ENCODE data around the gene NFAT5. TPM values are rescaled to one million over a fixed set of nuclear protein-coding genes. Genes with fewer than 3 reads are reported as not detected.

The NFAT5 gene
- total and polyA plus RNA-seq, 9 donors = 8.2 to 47.9 (median 37.0) TPM

DNA sequence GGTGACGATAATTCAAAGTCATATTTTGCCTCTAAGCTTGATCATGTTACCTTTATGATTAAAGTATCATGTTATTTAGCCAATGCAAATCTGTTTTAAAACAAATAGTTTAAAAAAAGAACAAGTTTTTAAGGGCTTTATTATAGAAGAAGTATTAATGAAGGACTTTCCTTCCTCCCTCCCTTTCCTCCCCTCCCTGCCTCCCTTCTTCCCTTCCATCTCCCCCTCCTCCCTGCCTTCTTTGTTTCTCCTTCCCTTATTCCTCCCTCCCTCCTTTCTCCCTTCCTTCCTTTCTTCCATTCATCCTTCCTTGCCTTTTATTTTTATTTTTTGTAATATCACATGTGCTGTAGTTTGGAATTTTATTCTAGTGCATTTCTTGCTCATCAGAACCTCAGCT is 134.1 kb downstream of the NFAT5 start:
- 89 to 98% (median 97%) methylated on average over 1 of the region's 1 CpG for WGBS, 3 donors
- TF ChIP-seq EP300 (IDR thresholded peaks at IDR 0.05) = no peak
- no peak for TF ChIP-seq POLR2A (IDR thresholded peaks at IDR 0.05)
- TF ChIP-seq, protein P1, sequence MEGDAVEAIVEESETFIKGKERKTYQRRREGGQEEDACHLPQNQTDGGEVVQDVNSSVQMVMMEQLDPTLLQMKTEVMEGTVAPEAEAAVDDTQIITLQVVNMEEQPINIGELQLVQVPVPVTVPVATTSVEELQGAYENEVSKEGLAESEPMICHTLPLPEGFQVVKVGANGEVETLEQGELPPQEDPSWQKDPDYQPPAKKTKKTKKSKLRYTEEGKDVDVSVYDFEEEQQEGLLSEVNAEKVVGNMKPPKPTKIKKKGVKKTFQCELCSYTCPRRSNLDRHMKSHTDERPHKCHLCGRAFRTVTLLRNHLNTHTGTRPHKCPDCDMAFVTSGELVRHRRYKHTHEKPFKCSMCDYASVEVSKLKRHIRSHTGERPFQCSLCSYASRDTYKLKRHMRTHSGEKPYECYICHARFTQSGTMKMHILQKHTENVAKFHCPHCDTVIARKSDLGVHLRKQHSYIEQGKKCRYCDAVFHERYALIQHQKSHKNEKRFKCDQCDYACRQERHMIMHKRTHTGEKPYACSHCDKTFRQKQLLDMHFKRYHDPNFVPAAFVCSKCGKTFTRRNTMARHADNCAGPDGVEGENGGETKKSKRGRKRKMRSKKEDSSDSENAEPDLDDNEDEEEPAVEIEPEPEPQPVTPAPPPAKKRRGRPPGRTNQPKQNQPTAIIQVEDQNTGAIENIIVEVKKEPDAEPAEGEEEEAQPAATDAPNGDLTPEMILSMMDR (IDR thresholded peaks at IDR 0.05) = no peak
- intact Hi-C loops (cut with DNase I) = loop anchor here in 1 of 4 donors (10.0 kb wide), 1 partner anchor 295 kb away; no protein-coding TSS in a partner anchor
- H3K27me3 ChIP-seq = no peaks in the 10 kb centered on the region
- no peaks in the 10 kb centered on the region for H3K9me3 ChIP-seq
- no peak overlapping the region for H3K27ac ChIP-seq
- H3K36me3 ChIP-seq = no peaks in the 10 kb centered on the region
- DNase-seq = no peak
- no peak overlapping the region for H3K4me3 ChIP-seq
- H3K4me1 ChIP-seq (ENCODE audit: insufficient read depth) = peaks cover 1% of the 10 kb centered on the region

DNA sequence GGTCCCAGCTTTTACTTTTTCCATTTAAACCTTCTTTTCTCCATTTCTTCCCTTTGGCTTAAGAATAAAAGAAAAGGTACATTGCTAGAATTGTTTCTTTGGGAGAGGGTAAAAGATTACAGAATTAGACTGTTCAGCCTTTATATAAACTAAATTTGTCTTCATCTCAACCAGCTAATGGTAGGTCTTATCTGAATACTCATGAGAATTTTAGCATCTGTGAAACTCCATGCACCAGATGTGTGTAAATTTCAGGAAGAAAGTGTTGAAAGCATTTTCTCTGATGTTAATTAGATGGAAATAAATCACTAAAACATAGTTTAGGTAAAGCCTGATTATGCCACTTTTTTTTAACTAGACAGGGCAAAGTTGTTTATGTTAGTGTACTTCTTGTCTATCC is 135.7 kb downstream of the NFAT5 start:
- TF ChIP-seq POLR2A (IDR thresholded peaks at IDR 0.05) = no peak
- TF ChIP-seq, protein P1 (IDR thresholded peaks at IDR 0.05) = no peak
- TF ChIP-seq EP300 (IDR thresholded peaks at IDR 0.05) = no peak
- intact Hi-C loops (cut with DNase I) = no loop called here
- H3K36me3 ChIP-seq = no peaks in the 10 kb centered on the region

GRCh38 chr16:69701866-69702265 is 136.1 kb downstream of the NFAT5 start:
- TF ChIP-seq, protein P1 (IDR thresholded peaks at IDR 0.05) = no peak
- no peak for TF ChIP-seq EP300 (IDR thresholded peaks at IDR 0.05)
- no peak for TF ChIP-seq POLR2A (IDR thresholded peaks at IDR 0.05)
- Histone ChIP-seq H3K4me1 (ENCODE audit: insufficient read depth) (peaks cover 1% of the 10 kb centered on the region), H3K36me3 (no peaks in the 10 kb centered on the region), H3K27ac (no peak overlapping the region), H3K9me3 (no peaks in the 10 kb centered on the region), H3K4me3 (no peak overlapping the region), H3K27me3 (no peaks in the 10 kb centered on the region)
- intact Hi-C loops (cut with DNase I) = no loop called here
- WGBS, 3 donors = 91 to 98% (median 91%) methylated on average over 2 of the region's 2 CpGs
- DNase-seq = no peak

More for the DNA sequence above, 135.7 kb downstream of the NFAT5 start:
- Histone ChIP-seq H3K4me1 (ENCODE audit: insufficient read depth) (peaks cover 1% of the 10 kb centered on the region), H3K4me3 (no peak overlapping the region), H3K9me3 (no peaks in the 10 kb centered on the region), H3K27ac (no peak overlapping the region), H3K27me3 (no peaks in the 10 kb centered on the region)
- no peak for DNase-seq

- H3K36me3 ChIP-seq = no peaks in the 10 kb centered on the region
- no peaks in the 10 kb centered on the region for H3K9me3 ChIP-seq
- WGBS, 3 donors = 47 to 63% (median 63%) methylated on average over 2 of the region's 2 CpGs
- TF ChIP-seq POLR2A (IDR thresholded peaks at IDR 0.05) = no peak
- TF ChIP-seq, protein P1 (IDR thresholded peaks at IDR 0.05) = no peak
- TF ChIP-seq EP300 (IDR thresholded peaks at IDR 0.05) = no peak
- intact Hi-C loops (cut with DNase I) = no loop called here
- H3K4me1 ChIP-seq (ENCODE audit: insufficient read depth) = no peaks in the 10 kb centered on the region
- no peaks in the 10 kb centered on the region for H3K27me3 ChIP-seq
- no peak for DNase-seq
- H3K4me3 ChIP-seq = no peak overlapping the region
- no peak overlapping the region for H3K27ac ChIP-seq
Observed at GRCh38 chr16:69703638-69704037, 137.9 kb downstream of the NFAT5 start.

All from ovary (tissue), 9 donors.